Liver (tissue), 3 donors: ENCODE results near the gene PDZRN4.
"Not testable (repeated sequence)": the region's sequence is repeated elsewhere in the genome, so short reads cannot be mapped to it uniquely, and the experiment has no call there.

Experiments
- ATF3 ChIP-seq: IDR thresholded peaks from 2 replicates; pipeline ENCODE4 v1.6.1; 2016; ENCODE audit warnings: antibody characterized with exemption
- CTCF ChIP-seq: fragments of 150-350 bp; IDR thresholded peaks from 2 replicates; pipeline ENCODE4 v1.5.1; 2017; ENCODE audit warnings: improper control_type of control experiment, low read depth, low read length; ENCODE audit not compliant: missing input control
- EGR1 ChIP-seq, 2 donors: IDR thresholded peaks; 2 replicates each; pipeline ENCODE4 v1.6.1; 2016 to 2018; ENCODE audit warnings: antibody characterized with exemption in 2 of 2, low read depth in 2 of 2
- FOXA1 ChIP-seq: IDR thresholded peaks from 2 replicates; pipeline ENCODE4 v1.6.1; 2016; ENCODE audit warnings: antibody characterized with exemption
- GABPA ChIP-seq, 2 donors: IDR thresholded peaks in 1 of 2; conservative IDR thresholded peaks in 1 of 2; 2 replicates each; pipeline ENCODE4 v1.6.1; 2016; ENCODE audit warnings: antibody characterized with exemption in 2 of 2, mild to moderate bottlenecking in 1 of 2, moderate library complexity in 1 of 2
- JUND ChIP-seq, 2 donors: IDR thresholded peaks; 2 replicates each; pipeline ENCODE4 v1.6.1; 2016; ENCODE audit warnings: antibody characterized with exemption in 2 of 2
- MAX ChIP-seq: IDR thresholded peaks from 2 replicates; pipeline ENCODE4 v1.6.1; 2016; ENCODE audit warnings: antibody characterized with exemption
- RAD21 ChIP-seq, 2 donors: IDR thresholded peaks; 2 replicates each; pipeline ENCODE4 v1.6.1; 2016; ENCODE audit warnings: antibody characterized with exemption in 2 of 2, mild to moderate bottlenecking in 2 of 2
- REST ChIP-seq: IDR thresholded peaks from 2 replicates; pipeline ENCODE4 v1.6.1; 2016; ENCODE audit warnings: antibody characterized with exemption, mild to moderate bottlenecking
- RXRA ChIP-seq, 2 donors: IDR thresholded peaks; 2 replicates each; pipeline ENCODE4 v1.6.1; 2017 to 2018; ENCODE audit warnings: antibody characterized with exemption in 2 of 2, mild to moderate bottlenecking in 1 of 2
- SP1 ChIP-seq: IDR thresholded peaks from 2 replicates; pipeline ENCODE4 v1.6.1; 2018; ENCODE audit warnings: antibody characterized with exemption, mild to moderate bottlenecking
- TAF1 ChIP-seq: conservative IDR thresholded peaks from 2 replicates; pipeline ENCODE4 v1.6.1; 2016; ENCODE audit warnings: antibody characterized with exemption, mild to moderate bottlenecking
- YY1 ChIP-seq: IDR thresholded peaks from 2 replicates; pipeline ENCODE4 v1.6.1; 2016; ENCODE audit warnings: antibody characterized with exemption, mild to moderate bottlenecking
- ZBTB33 ChIP-seq: IDR thresholded peaks from 2 replicates; pipeline ENCODE4 v1.6.1; 2016; ENCODE audit warnings: antibody characterized with exemption
- donor health status: healthy.
- donor health status: healthy.

- TF ChIP-seq CTCF; REST; ATF3; TAF1; YY1; MAX; RAD21 (IDR thresholded peaks at IDR 0.05); JUND (IDR thresholded peaks at IDR 0.05); ZBTB33; FOXA1; RXRA (IDR thresholded peaks at IDR 0.05); GABPA (IDR thresholded peaks at IDR 0.05 in 1 of 2, conservative IDR thresholded peaks at IDR 0.05 in 1 of 2); SP1; EGR1 (IDR thresholded peaks at IDR 0.05; ENCODE audit: low read depth in 2 of 2): not testable (repeated sequence)
Observed at GRCh38 chr12:41191549-41191948, 3.4 kb downstream of the PDZRN4 start.
